H1 (cell line): Measurements from ENCODE around the gene GNAQ. TPM values are rescaled to one million over a fixed set of nuclear protein-coding genes. Genes with fewer than 3 reads are reported as not detected.

Source experiments
- CTCF ChIA-PET: fragments of 300-600 bp; sonication (Branson Sonifier 250); formaldehyde crosslinking; loops from one replicate; lab custom pipeline; 2021; ENCODE audit not compliant: partially characterized antibody; lab: Charles Lee
- POLR2A ChIA-PET: fragments of 300-600 bp; sonication (Branson Sonifier 250); formaldehyde crosslinking; loops from one replicate; lab custom pipeline; 2021; ENCODE audit warnings: inconsistent platforms; ENCODE audit not compliant: partially characterized antibody; lab: Charles Lee
- DNase-seq, 2 experiments: peaks; one replicate each; pipeline versions ENCODE4 v3.0.0 to v3.0.0-alpha.2; 2010 to 2022; ENCODE audit warnings: low spot score in 2 of 2, low read depth in 1 of 2, mixed read lengths in 1 of 2
- FAIRE-seq: peaks from 2 replicates; lab custom pipeline; 2011; peaks lifted over from hg19 to GRCh38; lab: Jason Lieb, UNC
- H2AFZ ChIP-seq: 2 replicates; pipeline ENCODE4 v1.8.1; 2012; ENCODE audit warnings: low read length, inconsistent platforms
- H2AK5ac ChIP-seq: 2 replicates; pipeline ENCODE4 v1.6.1; 2013; ENCODE audit warnings: low read depth, low read length
- H2BK120ac ChIP-seq: replicated peaks from 2 replicates; pipeline ENCODE3; 2013; ENCODE audit warnings: low read depth, low read length, inconsistent platforms
- H2BK12ac ChIP-seq: 2 replicates; pipeline ENCODE4 v1.6.1; 2013; ENCODE audit warnings: low read depth, low read length
- H2BK15ac ChIP-seq: 2 replicates; pipeline ENCODE4 v1.6.1; 2013; ENCODE audit warnings: low read length
- H2BK20ac ChIP-seq: 2 replicates; pipeline ENCODE4 v1.6.1; 2013; ENCODE audit warnings: low read length
- H2BK5ac ChIP-seq: 2 replicates; pipeline ENCODE4 v1.6.1; 2013; ENCODE audit warnings: low read depth, low read length
- H3K14ac ChIP-seq: 2 replicates; pipeline ENCODE4 v1.6.1; 2013; ENCODE audit warnings: inconsistent platforms; ENCODE audit not compliant: insufficient read length
- H3K18ac ChIP-seq: 2 replicates; pipeline ENCODE4 v1.6.1; 2013; ENCODE audit warnings: low read length; ENCODE audit errors: extremely low read depth
- H3K23ac ChIP-seq: 2 replicates; pipeline ENCODE4 v1.6.1; 2013; ENCODE audit warnings: inconsistent platforms; ENCODE audit not compliant: insufficient read length
- H3K23me2 ChIP-seq: 2 replicates; pipeline ENCODE4 v1.6.1; 2013; ENCODE audit warnings: low read depth, low read length
- H3K27ac ChIP-seq: 2 replicates; pipeline ENCODE4 v1.6.1; 2011; ENCODE audit warnings: low read depth, low read length, inconsistent platforms
- H3K27me3 ChIP-seq, 4 experiments: replicated peaks in 1 of 4; 1 replicate in 1 of 4; 2 replicates in 3 of 4; pipeline versions ENCODE4 v1.6.1 to v1.8.1; 2011 to 2013; ENCODE audit warnings: low read length in 3 of 4, mild to moderate bottlenecking in 3 of 4, inconsistent platforms in 2 of 4, mixed read lengths in 2 of 4, moderate library complexity in 1 of 4; ENCODE audit not compliant: control insufficient read depth in 3 of 4, insufficient read depth in 3 of 4; ENCODE audit errors: extremely low read depth in 1 of 4
- H3K36me3 ChIP-seq, 4 experiments: 2 replicates each; pipeline versions ENCODE4 v1.6.1 to v1.8.1; 2011 to 2013; ENCODE audit warnings: mild to moderate bottlenecking in 4 of 4, low read length in 3 of 4, moderate library complexity in 2 of 4, control low read depth in 1 of 4, inconsistent platforms in 1 of 4; ENCODE audit not compliant: insufficient read depth in 4 of 4, control insufficient read depth in 2 of 4
- H3K4ac ChIP-seq: replicated peaks from 2 replicates; pipeline ENCODE3; 2013; ENCODE audit warnings: low read length, low read depth, mixed read lengths, inconsistent platforms; ENCODE audit not compliant: insufficient read length
- H3K4me1 ChIP-seq, 4 experiments: replicated peaks in 1 of 4; 1 replicate in 1 of 4; 2 replicates in 3 of 4; pipeline versions ENCODE4 v1.6.1 to v1.8.1; 2011 to 2013; ENCODE audit warnings: low read length in 3 of 4, inconsistent platforms in 2 of 4, mixed read lengths in 1 of 4; ENCODE audit not compliant: insufficient read depth in 4 of 4, control insufficient read depth in 3 of 4
- H3K4me2 ChIP-seq, 2 experiments: 2 replicates each; pipeline versions ENCODE4 v1.6.1 to v1.8.1; 2011 to 2013; ENCODE audit warnings: low read depth in 2 of 2, low read length in 2 of 2, control low read depth in 1 of 2, inconsistent platforms in 1 of 2, mild to moderate bottlenecking in 1 of 2; ENCODE audit not compliant: insufficient read depth in 1 of 2
- H3K4me3 ChIP-seq, 4 experiments: fragments of 200-600, 300-600 bp in 1 of 4; sonication (generic), shearing (Covaris generic), sonication (Bioruptor Twin) in 1 of 4; 2 replicates each; pipeline versions ENCODE4 v1.5.1 to v1.8.1; 2011 to 2016; ENCODE audit warnings: low read length in 4 of 4, low read depth in 3 of 4, control low read depth in 2 of 4, inconsistent platforms in 2 of 4, mild to moderate bottlenecking in 2 of 4, mixed read lengths in 1 of 4, moderate library complexity in 1 of 4; ENCODE audit not compliant: insufficient read depth in 2 of 4; ENCODE audit errors: extremely low read depth in 1 of 4
- H3K56ac ChIP-seq: replicated peaks from 2 replicates; pipeline ENCODE3; 2013; ENCODE audit warnings: low read depth, mild to moderate bottlenecking, mixed read lengths, low read length, inconsistent platforms; ENCODE audit not compliant: insufficient read length
- H3K79me1 ChIP-seq: 2 replicates; pipeline ENCODE4 v1.6.1; 2013; ENCODE audit warnings: low read depth, low read length, control low read depth
- H3K79me2 ChIP-seq, 2 experiments: 2 replicates each; pipeline versions ENCODE4 v1.6.1 to v1.8.1; 2012 to 2013; ENCODE audit warnings: low read length in 2 of 2, mild to moderate bottlenecking in 2 of 2, inconsistent platforms in 1 of 2; ENCODE audit not compliant: insufficient read depth in 2 of 2, control insufficient read depth in 1 of 2
- H3K9ac ChIP-seq, 4 experiments: replicated peaks in 1 of 4; 1 replicate in 1 of 4; 2 replicates in 3 of 4; pipeline versions ENCODE4 v1.6.1 to v1.8.1; 2011 to 2013; ENCODE audit warnings: low read depth in 3 of 4, low read length in 3 of 4, control low read depth in 2 of 4, mild to moderate bottlenecking in 2 of 4, moderate library complexity in 2 of 4, inconsistent platforms in 1 of 4; ENCODE audit errors: extremely low read depth in 1 of 4
- H3K9me3 ChIP-seq, 2 experiments: 2 replicates each; pipeline versions ENCODE4 v1.6.1 to v1.8.1; 2012 to 2013; ENCODE audit warnings: mild to moderate bottlenecking in 2 of 2, moderate library complexity in 2 of 2, control low read depth in 1 of 2, inconsistent platforms in 1 of 2, low read depth in 1 of 2, low read length in 1 of 2, mixed read lengths in 1 of 2; ENCODE audit not compliant: insufficient read depth in 2 of 2
- H4K20me1 ChIP-seq, 2 experiments: replicated peaks in 1 of 2; 2 replicates each; pipeline versions ENCODE3 to v1.8.1; 2011 to 2013; ENCODE audit warnings: inconsistent platforms in 2 of 2, low read length in 2 of 2, mild to moderate bottlenecking in 1 of 2; ENCODE audit not compliant: insufficient read depth in 2 of 2, control insufficient read depth in 1 of 2
- H4K5ac ChIP-seq: 2 replicates; pipeline ENCODE4 v1.6.1; 2013; ENCODE audit warnings: low read length, low read depth, mixed read lengths, inconsistent platforms; ENCODE audit not compliant: insufficient read length
- H4K8ac ChIP-seq: 2 replicates; pipeline ENCODE4 v1.8.0; 2013; ENCODE audit warnings: mild to moderate bottlenecking, moderate library complexity, low read length, inconsistent platforms; ENCODE audit not compliant: insufficient read depth; ENCODE audit errors: extremely low read depth
- H4K91ac ChIP-seq: replicated peaks from 2 replicates; pipeline ENCODE3; 2013; ENCODE audit warnings: low read length, mixed read lengths, inconsistent platforms; ENCODE audit not compliant: insufficient read length
- ASH2L ChIP-seq: fragments of 200-600, 300-600 bp; sonication (generic); IDR thresholded peaks from one replicate; pipeline ENCODE4 v1.7.1; 2017; ENCODE audit warnings: low read length
- EGR1 ChIP-seq: IDR thresholded peaks from 2 replicates; pipeline ENCODE4 v1.6.1; 2011; ENCODE audit warnings: low read depth, low read length, borderline replicate concordance
- KDM4A ChIP-seq: IDR thresholded peaks from one replicate; pipeline ENCODE4 v1.7.1; 2012; ENCODE audit warnings: low read depth, mild to moderate bottlenecking, moderate library complexity, low read length, inconsistent platforms; ENCODE audit not compliant: severe bottlenecking
- TEAD4 ChIP-seq: IDR thresholded peaks from 2 replicates; pipeline ENCODE4 v1.6.1; 2012; ENCODE audit warnings: low read depth, low read length, inconsistent platforms, mixed read lengths
- WGBS, 2 experiments: shearing (Covaris generic) in 1 of 2; methylation state at CpG; one replicate each; pipeline versions ENCODE4 v1.1.6 to v1.1.7; 2013 to 2015; ENCODE audit warnings: low lambda C conversion rate in 2 of 2, mixed read lengths in 2 of 2, inconsistent platforms in 1 of 2, low coverage in 1 of 2, missing lambda C conversion rate in 1 of 2; ENCODE audit not compliant: insufficient replicate concordance in 2 of 2, insufficient coverage in 1 of 2, insufficient read length in 1 of 2; ENCODE audit errors: extremely low coverage in 1 of 2, missing lambda C conversion rate in 1 of 2; 5-methylcytosine and 5-hydroxymethylcytosine counted together
- polyA plus RNA-seq, 7 experiments: library from polyadenylated mRNA; depleted of rRNA in 3 of 7; stranded (reverse) in 5 of 7; unstranded in 2 of 7; fragments of >200 nt in 5 of 7; fragments of 200-250 nt in 2 of 7; gene quantifications; 1 replicate in 5 of 7; 2 replicates in 1 of 7; 4 replicates in 1 of 7; pipeline versions ENCODE4 v1.2.1 to v1.2.3, GENCODE V29; 2011 to 2013; ENCODE audit warnings: missing spikeins in 2 of 7, mixed read lengths in 2 of 7
- total RNA-seq: library from RNA; stranded (reverse); fragmentation: NEBNext Ultra II Directional; extraction: Animal tissue kit (Norgen Biotek cat#: 25700); gene quantifications from 2 replicates; pipeline ENCODE4 v1.2.1, GENCODE V29; 2021

GNAQ gene
- total and polyA plus RNA-seq, 2 of the 8 experiments (the other 6 are each of a cell fraction or from before 2014, with no cell fraction given), result 22.8 to 63.8 TPM

GRCh38 chr9:78005231-78006002 lies 26.2 kb downstream of the GNAQ start:
- Histone ChIP-seq H3K18ac (no peak overlapping the region), H3K14ac (no peak overlapping the region), H4K20me1 (peaks cover 5 to 10% of the 10 kb centered on the region in 2 experiments), H4K8ac (no peak overlapping the region), H3K27ac (no peak overlapping the region), H2BK12ac (no peak overlapping the region), H3K56ac (no peak overlapping the region), H4K91ac (no peak overlapping the region), H3K4me3 (no peak overlapping the region), H3K4me1 (no peaks in the 10 kb centered on the region), H3K79me1 (peaks cover 3% of the 10 kb centered on the region; the same call in 1 of the 2 replicates), H2BK15ac (no peak overlapping the region), H3K79me2 (peaks cover 6 to 96% of the 10 kb centered on the region in 2 experiments; a peak in 3 of 4 replicates), H2BK20ac (no peak overlapping the region), H4K5ac (no peak overlapping the region), H3K23me2 (no peaks in the 10 kb centered on the region), H3K4ac (no peak overlapping the region), H3K23ac (no peak overlapping the region), H3K4me2 (no peak overlapping the region), H3K36me3 (no peaks in the 10 kb centered on the region), H3K9ac (no peak overlapping the region), H3K27me3 (no peaks in the 10 kb centered on the region), H2BK5ac (no peak overlapping the region), H2BK120ac (no peak overlapping the region), H2AK5ac (no peak overlapping the region), H3K9me3 (no peaks in the 10 kb centered on the region), H2AFZ (no peak overlapping the region)
- no peak for DNase-seq
- ChIA-PET CTCF (interaction anchor here (1.1 to 4.1 kb wide), 5 partner anchors 16 to 61 kb away, joined by 3 to 22 read pairs (median 5); no protein-coding TSS in a partner anchor), POLR2A (no interaction called here)
- no peak for FAIRE-seq
- 82% methylated on average over 9 of the region's 9 CpGs; no CpG with 5 or more reads in 1 of the 2 experiments for WGBS, 2 experiments
- no peak for TF ChIP-seq KDM4A
- no peak for TF ChIP-seq EGR1
- TF ChIP-seq TEAD4, result no peak
- TF ChIP-seq ASH2L, result no peak
